GM19455 (cell line): ENCODE measurements around the gene WDR70.
"Not testable (repeated sequence)": the region's sequence is repeated elsewhere in the genome, so short reads cannot be mapped to it uniquely, and the experiment has no call there.

ENCODE experiments used
- ATAC-seq: cut with Tn5 transposase; IDR thresholded peaks from one replicate; pipeline ENCODE4 v1.9.1; 2021; ENCODE audit not compliant: unreplicated experiment

The WDR70 gene

DNA sequence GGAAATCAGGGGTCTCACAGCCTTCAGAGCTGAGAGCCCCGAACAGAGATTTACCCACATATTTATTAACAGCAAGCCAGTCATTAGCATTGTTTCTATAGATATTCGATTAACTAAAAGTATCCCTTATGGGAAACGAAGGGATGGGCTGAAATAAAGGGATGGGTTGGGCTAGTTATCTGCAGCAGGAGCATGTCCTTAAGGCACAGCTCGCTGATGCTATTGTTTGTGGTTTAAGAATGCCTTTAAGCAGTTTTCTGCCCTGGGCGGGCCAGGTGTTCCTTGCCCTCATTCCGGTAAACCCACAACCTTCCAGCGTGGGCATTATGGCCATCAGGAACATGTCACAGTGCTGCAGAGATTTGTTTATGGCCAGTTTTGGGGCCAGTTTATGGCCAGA is 74.1 kb downstream of the WDR70 start:
- not testable (repeated sequence) for ATAC-seq

DNA sequence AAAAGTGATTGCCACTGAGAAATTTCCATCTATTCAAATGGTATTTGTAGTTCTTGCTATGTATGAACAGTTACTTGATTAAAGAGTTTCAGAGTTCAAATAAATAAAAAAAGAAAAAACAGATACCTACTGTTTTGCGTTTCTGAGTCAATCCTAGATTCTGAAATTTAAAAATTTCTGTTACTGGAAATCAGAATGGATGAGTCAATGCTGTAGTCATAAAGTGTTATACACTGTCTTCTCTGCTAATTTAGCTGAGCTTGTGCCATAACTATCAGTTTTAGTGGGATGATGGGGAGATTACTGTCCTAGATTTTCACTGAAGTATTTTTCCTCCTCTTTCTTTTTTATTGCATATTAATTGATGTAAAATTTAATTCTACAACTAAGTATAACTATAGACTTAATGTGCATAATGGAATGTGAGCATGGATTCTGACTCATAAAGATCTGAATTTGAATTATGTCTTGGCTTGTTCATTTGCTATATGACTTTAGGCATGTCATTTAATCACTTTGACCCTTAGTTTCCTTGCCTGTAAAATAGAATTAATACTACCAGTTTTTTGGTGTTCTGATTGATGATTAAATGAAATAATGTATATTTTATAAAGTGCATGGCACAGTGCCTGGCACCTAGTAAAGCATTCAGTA is 75.4 kb downstream of the WDR70 start:
- not testable (repeated sequence) for ATAC-seq

DNA sequence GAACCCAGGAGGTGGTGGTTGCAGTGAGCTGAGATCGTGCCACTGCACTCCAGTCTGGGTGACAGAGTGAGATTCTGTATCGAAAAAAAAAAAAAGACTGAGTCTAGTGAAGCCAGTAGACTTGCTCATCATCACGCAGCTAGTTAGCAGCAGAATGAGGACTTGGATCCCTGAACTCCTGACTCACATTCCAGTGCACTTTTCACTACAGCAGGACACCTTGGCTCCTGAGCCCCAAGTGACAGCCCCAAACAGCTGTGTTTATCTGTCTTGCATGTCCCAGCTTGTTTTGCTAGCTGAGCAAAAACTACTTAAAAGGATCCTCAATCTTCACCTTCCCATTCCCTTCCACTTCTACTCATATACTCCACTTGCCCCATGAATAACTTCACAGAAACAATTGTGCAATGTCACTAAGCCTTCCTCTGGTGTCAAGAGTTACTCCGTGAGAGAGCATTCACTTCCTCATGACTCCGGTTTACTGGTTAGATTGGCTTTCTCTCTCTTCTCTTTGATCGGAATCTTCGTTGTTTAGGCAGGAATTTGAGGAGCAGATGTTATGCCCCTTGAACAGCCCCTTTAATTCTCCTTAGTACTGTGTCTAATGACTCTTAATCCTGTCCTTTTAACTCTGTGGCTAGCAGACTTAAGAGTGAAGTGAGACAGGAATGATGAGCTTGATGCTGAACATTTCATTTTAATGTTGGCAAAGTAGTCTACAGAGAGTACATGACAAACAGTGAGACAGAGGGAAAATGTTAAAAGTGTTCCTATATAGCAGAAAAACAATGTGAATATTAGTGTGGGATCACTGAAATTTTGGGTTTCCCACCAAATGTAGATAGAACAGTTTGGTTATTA is 84.3 kb downstream of the WDR70 start:
- not testable (repeated sequence) for ATAC-seq

DNA sequence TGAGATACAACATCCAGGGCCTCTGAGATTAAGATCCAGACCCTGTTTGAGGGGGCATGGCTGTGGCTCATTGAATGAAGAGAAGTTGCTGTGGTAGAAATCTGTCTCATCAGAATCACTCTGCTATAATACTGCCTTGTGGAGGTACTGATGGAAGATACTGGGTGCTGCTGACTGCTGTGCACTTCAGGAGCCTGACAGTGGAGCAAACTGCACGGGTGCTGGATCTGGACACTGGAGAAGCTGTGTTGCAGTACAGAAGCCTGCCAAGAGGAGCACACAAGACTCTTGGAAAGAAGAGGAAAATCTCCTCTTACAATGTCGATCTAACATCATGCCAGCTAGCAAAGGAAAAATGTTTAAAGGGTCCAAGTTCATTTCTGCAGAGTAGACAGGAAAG is 85.5 kb downstream of the WDR70 start:
- ATAC-seq = not testable (repeated sequence)

DNA sequence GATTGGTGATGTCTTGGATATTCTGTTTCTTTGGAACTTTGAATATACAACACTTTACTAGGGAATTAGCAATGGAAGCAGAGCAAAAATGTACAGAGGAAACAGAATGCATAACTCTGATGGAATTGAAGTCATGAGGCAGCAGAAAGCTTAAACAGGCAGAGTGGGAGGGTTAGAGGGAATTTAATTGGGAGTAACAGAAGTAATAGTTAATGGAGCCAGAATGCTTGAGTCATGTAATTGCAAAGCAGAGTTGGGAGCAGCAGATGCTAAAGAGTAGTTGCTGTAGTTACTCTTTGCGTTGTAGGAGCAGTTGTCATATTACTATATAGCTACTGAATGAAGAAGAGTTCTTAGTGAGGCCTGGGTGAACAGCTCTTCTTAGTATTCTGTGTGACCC is 90.3 kb downstream of the WDR70 start:
- not testable (repeated sequence) for ATAC-seq

DNA sequence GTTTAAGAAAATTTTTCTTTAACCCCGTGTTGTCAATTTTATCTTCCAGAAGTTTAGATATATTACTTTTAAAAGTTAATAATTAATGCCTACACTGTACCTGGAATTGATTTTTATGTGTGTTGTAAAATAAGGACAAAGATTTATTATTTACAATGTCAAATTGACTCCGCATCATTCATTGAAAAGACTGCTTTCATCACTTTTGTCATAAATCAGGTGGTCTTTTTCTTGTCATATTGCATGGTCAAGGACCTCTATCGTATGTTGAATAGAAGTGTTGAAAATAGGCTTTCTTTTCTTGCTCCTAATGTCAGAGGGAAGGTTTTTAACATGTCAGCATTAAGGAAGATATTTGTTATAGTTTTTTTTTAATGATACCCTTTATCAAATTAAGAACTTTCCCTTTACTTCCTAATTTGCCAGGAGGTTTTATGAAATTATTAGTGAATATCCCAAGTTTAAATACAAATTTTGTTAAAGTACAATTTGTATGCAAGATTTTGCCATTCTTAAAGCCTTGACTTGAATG is 92.6 kb downstream of the WDR70 start:
- ATAC-seq = no peak

DNA sequence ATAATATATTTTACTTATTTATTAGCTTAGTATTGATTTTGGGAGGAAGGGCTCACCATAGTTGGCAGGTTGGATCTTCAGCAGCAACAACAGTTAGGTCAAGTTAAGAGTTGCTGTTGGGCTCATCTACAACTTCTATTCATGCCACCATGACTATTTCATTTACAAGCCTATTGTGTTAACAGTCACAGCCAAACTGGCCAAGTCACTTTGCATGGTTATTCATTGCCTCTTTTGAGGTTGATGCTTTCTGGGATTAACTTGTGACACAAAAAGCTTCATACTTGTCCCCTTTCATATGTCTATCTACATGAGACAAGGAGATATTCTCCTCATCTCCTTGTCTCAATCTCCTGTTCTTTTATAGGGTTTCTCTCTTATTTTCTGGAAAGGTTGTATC is 98.3 kb downstream of the WDR70 start:
- no peak for ATAC-seq

DNA sequence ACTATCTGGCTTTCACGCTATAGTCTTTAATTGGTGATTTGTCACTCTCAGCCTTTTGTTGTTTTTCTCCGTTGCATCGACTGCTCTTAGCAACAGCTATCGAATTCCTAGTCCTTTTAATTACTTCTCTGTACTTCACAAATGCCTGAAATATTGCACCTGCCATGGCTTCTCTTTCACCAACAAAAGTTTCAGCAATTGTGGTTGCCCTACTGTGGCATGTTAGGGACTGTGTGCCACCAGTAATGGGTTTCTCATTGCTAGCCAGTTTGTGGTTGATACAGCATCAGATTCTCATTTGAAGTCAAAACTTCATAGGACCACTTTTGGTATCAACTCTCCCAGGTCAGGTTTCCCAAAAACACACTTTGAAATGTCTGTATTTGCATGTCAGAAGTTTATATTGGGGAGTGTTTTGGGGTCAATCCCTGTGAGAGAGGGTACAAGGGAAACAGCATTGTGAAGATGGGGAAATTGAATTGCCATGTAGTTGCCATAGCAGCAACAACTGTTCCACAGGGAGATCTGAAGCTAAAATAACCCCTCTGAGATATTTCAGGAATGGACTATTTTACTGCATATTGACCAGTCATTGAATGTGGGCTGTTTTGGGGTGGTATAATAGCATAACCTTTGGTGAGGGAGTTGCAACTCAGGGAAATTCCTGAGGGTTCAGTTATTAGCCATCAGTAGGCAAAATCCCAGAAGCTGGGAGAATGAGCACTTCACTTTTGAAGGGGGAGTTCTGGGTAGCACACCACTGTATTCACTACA is 99.2 kb downstream of the WDR70 start:
- ATAC-seq = no peak

DNA sequence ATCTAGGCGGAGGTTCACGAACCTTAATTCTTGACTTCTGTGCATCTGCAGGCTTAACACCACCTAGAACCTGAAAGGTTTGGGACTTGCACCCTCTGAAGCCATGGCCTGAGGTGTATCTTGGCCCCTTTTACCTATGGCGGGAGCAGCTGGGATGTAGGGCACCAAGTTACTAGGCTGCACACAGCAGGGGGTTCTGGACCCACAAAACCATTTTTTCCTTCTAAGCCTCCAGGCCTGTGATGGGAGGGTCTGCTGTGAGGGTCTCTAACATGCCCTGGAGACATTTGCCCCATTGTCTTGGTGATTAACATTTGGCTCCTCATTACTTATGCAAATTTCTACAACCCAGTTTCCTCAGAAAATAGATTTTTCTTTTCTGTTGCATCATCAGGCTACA is 102.3 kb downstream of the WDR70 start:
- ATAC-seq = not testable (repeated sequence)

DNA sequence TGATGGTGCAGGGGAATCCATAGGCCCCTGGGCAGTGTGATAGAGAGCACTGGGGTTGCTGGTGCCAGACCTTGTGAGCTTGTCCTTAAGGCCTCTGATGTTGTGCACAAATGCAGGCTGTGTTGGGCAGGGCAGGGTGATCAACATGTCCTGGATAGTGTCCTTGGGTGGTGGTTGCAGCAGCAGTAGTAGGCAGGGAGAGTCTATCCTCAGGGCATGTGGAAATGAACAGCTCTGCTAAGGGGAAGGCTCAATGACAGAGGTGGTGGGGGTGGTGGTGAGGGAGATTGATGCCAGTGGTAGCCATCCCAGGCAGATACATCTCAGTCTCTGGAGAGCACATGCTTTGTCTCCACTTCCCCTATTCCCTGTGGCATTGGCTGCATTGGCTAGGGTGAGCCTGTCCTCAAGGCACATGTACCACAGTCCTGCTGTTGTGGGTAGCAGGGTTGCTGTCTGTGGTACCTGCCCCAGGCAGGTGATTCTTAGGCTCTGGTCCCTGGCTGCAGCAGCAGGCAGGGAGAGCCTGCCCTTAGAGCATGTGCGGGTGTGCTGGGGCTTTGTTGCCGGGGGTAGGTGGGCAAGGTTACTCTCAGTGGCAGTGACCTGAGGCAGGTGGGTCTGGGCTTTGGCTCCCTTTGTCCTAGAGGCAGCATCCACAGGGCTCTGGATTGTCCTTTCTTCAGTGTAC is 111.1 kb downstream of the WDR70 start:
- no peak for ATAC-seq

DNA sequence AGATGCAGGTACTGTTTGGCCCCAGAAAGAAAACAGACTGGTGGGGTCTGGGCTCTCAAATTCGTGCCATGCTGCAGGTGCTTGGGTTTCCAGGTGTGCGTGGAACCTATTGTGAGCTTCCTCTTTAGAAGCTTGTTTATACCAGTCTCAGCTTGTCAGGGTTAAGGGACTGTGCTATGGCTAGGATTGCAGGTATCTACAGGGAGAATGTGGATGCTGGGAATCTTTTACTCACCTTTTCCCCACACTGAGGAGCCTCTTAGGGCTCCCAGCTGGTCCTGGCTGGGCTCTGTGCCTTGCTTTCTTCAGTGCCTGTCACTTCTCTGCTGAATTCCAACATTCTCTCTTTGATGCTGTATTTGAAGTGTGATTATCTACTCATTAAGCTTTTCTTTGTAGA is 111.8 kb downstream of the WDR70 start:
- ATAC-seq = no peak

DNA sequence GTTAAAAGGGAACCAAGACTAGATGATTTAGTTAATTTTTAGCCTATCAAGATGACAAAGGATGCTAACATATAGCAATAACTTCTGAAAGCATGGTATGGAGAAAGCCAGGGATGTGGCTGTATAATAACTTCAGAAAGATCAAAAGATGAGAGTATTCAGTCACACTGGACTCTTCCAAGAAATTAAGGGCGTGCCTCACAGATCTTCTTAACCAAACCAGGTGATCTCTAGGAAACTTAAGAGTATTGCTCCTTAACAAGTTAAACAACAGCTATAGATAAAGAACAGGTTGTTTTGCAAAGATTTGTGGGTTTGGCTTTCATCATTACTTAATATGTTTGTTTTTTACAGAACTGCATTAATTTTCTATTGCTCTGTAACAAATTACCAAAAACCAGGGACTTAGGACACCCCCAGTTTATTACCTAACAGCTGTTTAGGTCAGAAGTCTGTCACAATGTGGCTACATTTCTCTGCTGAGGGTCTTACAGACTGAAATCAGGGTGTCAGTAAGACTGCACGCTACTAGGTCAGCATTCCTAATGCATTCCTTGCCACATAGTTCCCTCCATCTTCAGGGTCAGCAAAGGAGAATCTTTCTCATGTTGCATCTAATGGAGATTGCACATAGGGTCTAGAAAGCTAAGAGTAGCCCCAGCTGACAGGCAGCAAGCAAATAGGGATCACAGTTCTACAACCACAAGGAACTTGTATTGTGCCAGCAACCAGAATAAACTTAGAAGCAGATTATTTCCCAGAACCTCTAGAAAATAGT is 113.8 kb downstream of the WDR70 start:
- ATAC-seq = no peak

DNA sequence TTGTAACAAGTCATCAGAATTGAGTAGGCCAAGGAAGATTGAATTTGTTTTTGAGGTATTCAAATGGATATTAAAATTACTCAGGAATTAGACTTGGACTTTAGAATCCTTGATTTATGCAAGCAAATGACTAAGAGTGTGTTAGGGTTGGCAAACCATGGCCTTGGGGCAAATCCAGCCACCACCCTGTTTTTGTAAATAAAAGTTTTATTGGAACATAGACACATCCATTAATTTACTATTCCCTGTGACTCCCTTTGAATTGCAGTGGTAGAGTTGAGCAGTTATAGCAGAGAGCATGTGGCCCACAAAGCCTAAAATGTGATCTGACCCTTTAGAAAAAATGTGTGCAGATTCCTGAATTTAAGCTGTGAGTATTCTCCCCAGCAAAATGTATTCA is 115.6 kb downstream of the WDR70 start:
- ATAC-seq = no peak

DNA sequence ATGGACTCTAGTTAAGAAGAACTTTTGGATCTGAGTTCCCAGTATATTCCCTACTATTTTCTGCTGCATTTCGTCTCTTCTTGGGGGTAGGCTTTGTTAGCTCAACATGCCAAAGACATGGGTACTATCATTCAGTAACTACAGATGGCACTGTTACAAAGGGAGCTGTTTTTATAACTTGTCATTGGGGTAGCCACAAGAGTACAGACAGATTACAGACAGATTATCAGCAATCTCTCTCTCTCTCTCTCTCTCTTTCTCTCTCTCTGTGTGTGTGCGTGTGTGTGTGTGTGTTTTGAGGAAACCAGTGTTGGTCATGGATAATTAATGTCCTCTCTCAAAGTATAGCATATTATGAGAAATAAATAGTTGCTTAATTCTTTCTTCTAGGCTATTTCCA is 116.1 kb downstream of the WDR70 start:
- ATAC-seq = no peak

DNA sequence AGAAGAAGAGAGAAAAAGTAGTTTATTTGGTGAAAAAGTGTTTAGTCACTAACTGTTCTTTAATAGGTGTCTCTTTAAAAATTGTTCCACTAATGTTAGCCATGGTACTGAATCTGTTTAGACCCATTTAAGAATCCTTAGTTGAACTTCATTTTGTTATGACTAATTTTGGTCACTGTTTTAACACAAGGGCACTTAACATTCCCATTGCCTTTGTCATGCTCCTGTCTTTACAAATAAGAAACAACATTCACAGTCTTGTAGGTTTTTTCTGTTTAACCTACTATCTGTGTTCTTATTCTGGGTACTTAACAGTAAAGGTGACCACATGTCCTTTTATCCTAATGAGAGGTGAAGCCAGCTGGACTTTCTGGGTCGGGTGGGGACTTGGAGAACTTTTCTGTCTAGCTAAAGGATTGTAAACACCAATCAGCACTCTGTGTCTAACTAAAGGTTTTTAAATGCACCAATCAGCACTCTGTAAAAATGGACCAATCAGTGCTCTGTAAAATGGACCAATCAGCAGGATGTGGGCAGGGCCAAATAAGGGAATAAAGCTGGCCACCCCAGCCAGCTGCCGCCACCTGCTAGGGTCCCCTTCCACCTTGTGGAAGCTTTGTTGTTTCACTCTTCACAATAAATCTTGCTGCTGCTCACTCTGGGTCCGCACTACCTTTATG is 116.7 kb downstream of the WDR70 start:
- ATAC-seq = no peak

DNA sequence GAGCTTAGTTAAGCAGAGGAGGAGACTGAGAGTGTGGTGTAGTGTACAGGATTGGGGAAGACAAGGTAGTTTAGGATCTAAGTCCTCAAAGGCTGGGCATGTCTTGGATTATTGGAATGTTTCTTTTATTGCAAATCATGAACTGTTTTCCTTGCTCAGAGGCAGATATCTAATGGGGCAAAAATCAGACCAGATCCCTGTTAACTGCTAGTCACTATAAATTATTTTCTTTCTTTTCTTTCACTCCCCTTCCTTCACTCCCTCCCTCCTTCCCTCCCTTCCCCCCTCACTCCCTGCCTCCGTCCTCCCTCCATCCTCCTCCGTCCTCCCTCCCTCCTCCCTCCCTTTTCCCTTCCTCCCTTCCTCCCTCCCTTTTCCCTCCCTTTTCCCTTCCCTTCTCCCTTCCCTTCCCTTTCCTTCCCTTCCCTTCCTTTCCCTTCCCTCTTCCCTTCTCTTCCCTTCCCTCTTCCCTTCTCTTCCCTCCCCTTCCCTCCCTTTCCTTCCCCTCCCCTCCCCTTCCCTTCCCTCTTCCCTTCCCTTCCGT is 117.9 kb downstream of the WDR70 start:
- no peak for ATAC-seq

DNA sequence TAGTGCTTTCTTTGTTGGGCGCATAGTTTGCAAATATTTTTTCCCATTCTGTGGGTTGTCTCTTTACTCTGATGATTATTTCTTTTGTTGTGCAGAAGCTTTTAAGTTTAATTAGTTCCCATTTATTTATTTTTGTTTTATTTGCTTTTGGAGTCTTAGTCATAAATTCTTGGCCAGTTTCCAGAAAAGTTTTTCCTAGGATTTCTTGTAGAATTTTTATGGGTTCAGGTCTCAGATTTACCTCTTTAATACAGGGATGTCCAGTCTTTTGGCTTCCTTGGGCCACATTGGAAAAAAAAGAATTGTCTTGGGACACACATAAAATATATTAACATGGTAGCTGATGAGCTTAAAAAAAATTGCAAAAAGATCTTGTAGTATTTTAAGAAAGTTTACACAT is 122.0 kb downstream of the WDR70 start:
- ATAC-seq = no peak

DNA sequence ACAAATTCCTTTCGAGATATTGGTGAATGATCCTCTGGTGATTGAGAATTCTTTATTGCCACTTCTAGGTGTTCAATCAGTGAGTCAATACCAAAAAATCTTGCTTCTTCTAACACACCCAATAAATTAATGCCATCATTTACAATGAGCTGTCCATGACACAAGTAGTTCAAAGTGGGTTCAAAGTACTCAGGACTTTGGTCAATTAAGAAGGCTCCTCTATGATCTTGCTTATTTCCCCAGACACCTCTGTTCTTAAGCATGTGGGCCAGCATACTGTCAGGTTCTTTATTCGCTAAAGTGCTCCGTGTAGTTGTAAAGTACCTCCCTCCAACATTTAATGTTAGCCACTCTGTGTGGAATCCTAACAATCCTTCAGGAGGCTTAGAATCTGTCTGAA is 127.1 kb downstream of the WDR70 start:
- ATAC-seq = no peak

DNA sequence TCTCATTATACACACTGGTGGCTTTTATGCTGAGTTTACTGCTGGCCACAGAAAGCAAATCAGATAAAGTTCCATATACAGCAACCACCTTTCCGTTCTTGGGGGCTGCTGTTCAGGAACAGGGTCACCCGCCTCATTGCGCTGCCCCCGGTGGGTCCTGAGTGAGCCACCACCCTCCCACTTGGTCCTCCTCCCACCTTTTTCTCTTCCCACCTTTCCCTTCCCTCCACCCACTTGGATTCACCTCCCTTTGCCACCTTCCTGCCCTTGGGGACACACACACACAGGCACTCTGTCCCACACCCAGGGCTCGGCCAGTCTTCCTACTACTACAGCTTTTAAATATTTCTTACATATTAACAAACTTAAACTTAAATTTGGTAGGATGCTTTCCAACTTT is 127.6 kb downstream of the WDR70 start:
- ATAC-seq = no peak
